Mammary epithelial cell (primary cell): ENCODE results near the gene VMAC.

Source experiments
- EZH2 ChIP-seq: IDR thresholded peaks from 2 replicates; pipeline ENCODE4 v1.6.1; 2012; ENCODE audit warnings: low read length, inconsistent platforms, borderline replicate concordance
- TF ChIP-seq, protein P1 (sequence below), 2 donors: IDR thresholded peaks in 1 of 2; conservative IDR thresholded peaks in 1 of 2; 2 replicates each; pipeline ENCODE4 v1.5.1; 2011 to 2012; ENCODE audit warnings: inconsistent platforms in 2 of 2, low read length in 2 of 2, mild to moderate bottlenecking in 2 of 2, control low read depth in 1 of 2, low read depth in 1 of 2; ENCODE audit not compliant: insufficient read depth in 1 of 2; ENCODE audit errors: extremely low read depth in 1 of 2

DNA sequence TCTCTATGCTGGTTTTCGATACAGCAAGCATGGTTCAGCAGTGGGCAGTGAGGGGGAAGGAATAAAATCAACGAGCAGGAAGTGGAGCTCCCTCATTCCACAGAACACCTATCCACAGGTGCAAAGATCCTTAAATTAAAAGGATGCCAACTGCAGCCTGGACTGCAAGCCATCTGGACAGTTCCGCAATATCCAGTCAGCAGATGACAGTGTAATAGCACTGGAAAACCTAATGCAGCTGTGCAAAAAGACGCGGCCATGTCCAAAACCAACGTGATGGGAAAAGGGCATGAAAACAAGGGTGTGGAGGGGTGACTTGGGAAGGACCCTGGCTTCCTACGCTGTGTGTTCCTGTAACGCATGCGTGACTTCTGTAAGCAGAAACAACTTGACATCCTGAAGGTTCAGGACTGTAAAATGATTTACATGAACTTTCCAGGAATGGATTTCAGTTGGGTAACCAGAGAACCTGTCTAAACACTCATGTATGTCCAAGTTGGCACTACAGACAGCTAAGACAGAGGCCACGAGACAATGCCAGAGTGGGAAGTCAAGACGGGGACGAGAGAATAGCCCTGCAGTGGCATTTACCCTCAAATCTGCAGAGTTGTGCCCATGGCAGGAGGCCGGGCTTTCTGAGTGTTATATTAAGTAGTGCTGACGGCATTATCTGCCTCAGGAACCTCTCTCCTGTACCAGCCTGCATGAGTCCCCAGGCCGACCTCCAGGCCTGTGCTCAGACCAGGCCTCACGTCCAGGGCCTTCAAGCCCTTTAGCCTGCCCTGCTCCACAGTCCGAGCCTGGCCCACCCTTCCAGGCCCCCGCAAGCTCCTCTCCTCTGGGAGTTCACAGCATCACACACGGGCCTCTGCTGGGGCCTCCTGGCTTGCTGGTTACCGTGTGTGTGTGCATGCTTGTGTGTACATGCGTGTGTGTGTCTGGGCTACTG is 35.9 kb downstream of the VMAC start:
- TF ChIP-seq, protein P1, sequence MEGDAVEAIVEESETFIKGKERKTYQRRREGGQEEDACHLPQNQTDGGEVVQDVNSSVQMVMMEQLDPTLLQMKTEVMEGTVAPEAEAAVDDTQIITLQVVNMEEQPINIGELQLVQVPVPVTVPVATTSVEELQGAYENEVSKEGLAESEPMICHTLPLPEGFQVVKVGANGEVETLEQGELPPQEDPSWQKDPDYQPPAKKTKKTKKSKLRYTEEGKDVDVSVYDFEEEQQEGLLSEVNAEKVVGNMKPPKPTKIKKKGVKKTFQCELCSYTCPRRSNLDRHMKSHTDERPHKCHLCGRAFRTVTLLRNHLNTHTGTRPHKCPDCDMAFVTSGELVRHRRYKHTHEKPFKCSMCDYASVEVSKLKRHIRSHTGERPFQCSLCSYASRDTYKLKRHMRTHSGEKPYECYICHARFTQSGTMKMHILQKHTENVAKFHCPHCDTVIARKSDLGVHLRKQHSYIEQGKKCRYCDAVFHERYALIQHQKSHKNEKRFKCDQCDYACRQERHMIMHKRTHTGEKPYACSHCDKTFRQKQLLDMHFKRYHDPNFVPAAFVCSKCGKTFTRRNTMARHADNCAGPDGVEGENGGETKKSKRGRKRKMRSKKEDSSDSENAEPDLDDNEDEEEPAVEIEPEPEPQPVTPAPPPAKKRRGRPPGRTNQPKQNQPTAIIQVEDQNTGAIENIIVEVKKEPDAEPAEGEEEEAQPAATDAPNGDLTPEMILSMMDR (conservative IDR thresholded peaks at IDR 0.05 in 1 of 2, IDR thresholded peaks at IDR 0.05 in 1 of 2; ENCODE audit: extremely low read depth in 1 of 2, insufficient read depth in 1 of 2, low read depth in 1 of 2, low read length in 2 of 2): no peak
- no peak for TF ChIP-seq EZH2
